Suppressor macrophage treated with lipopolysaccharide for 1 hour (primary cell): Measurements from ENCODE around the gene C19orf33.
"Not testable (repeated sequence)": the region's sequence is repeated elsewhere in the genome, so short reads cannot be mapped to it uniquely, and the experiment has no call there.

Source experiments
- DNase-seq, 3 donors: peaks; one replicate each; pipeline ENCODE4 v3.0.0-alpha.2; 2020 to 2022

The C19orf33 gene

DNA sequence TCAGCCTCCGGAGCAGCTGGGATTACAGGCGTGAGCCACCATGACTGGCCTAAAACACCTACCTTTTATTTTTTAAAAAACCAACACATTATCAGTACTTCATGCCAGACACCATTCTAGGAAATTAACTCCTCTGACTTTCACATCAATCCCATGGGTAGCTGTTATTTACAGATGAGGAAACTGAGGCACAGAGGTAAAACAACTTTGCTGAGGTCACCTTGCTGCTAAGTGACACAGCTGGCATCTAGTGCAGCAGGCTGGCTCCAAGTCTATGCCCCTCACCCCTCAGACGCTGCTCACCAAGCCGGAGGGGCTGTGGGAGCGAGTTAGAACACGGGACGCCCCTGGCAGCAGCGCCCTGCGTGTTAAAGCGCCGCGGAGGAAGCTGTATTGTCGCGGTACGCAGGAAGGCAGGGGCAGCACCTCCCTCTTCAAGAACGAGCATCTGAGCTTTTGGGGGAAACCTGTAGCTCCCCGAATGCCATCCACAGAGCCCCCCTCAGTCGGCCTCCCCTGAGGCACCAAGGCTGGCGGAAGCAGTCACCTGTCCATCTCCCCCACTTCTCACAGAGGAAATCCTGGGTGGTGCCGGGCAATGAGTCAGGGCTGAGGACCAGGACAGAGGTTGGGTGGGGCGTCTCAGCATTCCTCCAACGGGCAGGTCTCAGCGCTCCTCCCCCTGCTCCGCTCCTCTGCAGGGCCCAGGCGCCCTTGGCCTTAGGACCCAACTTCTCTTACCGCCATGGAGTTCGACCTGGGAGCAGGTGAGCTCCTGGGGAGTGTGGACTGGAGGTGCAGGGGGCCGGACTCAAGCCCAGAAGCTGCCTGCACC lies at the start of gene C19orf33:
TSS of gene C19orf33 (plus strand) at position 735 of the 835 bp plus-strand sequence. CDS start at position 746, 11 bp downstream.
- DNase-seq, result no peak

DNA sequence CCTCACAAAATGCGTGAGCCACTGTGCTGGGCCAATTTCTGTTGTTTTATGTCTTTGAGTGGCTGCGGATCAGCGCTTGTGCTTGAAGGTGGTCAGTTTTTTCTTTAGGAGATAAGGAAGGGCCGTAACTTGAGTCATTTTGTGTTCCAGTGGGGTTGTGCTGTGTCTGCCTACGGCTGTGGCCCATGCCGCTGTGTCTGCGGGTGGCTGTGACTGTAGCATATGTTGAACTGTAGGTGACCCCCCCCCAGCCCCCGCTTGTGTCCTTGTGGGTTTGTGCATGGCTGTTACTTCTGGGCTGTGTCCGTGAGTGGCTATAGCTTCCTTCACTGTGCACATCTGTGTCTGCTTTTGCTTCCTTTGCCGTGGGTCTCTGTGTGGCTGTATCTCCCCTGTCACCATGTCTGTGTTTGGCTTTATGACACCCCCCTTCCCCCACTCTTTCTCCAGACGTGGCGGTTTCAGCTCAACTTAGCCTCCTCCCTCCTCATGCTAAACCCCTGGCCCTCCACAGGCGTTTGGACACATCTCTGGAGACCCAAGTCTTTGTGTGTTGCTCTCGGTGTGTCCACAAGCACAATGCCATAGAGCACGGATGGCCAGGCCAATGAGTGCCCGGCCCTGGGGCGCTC lies 48.6 kb upstream of the C19orf33 start:
- DNase-seq, result no peak

GRCh38 chr19:38261942-38262341 lies 42.1 kb upstream of the C19orf33 start:
- not testable (repeated sequence) for DNase-seq

- DNase-seq, result no peak
These were observed 41.3 kb upstream of the C19orf33 start for GRCh38 chr19:38262585-38263268.

DNA sequence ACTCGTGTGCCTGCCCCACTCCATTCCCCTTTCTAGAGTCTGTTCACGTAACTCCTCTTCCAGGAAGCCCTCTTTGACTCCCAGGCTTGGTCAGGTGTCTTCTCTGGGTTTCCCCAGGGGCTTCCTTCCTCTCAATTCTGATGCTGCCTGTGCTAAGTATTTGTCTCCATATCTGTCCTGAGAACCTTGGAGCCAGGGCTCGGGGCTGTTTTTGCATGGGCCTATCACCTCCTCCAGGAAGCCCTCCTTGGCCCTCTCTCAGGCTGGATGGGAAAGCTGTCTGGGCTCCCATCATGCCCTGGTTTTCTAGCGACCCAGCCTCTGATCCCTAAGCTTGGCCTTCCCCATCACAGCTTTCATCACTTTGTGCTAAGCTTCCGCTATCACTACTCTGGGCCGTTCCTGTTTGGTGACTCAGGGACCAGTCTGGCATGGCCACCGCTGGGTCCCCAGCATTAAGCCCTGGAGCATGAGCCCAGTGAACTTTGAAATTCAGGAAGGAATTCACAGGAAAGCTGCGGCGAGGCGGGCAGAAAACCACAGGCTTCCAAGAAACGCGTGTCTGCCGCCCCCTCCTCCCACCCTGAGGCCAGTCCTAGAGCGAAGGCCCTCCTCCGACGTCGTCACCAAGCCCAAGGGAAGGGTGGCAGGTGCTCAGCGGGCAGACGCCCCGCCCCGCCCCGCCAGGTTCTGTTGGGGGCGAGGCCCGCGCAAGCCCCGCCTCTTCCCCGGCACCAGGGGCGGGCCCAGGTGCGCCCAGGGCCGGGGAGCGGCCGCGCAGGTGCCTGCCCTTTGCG lies 40.2 kb upstream of the C19orf33 start:
- DNase-seq, result peak; percentile 89 to 92 (median 91)

DNA sequence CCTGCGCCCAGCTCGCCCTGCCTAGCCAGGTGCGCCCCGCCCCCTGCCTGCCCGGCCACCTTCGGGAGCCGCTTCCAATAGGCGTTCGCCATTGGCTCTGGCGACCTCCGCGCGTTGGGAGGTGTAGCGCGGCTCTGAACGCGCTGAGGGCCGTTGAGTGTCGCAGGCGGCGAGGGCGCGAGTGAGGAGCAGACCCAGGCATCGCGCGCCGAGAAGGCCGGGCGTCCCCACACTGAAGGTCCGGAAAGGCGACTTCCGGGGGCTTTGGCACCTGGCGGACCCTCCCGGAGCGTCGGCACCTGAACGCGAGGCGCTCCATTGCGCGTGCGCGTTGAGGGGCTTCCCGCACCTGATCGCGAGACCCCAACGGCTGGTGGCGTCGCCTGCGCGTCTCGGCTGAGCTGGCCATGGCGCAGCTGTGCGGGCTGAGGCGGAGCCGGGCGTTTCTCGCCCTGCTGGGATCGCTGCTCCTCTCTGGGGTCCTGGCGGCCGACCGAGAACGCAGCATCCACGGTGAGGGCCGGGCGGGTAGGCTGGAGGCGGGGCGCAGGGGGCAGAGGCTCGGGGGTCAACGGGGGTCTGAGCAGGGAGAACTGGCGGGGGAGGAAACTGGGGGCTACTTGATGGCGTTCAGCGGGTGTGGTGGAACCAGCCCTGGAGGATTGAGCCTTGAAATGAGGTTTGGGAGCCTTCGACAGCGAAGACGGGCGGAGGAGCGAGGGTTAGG lies 39.4 kb upstream of the C19orf33 start, which contains the start of gene SPINT2:
TSS of gene SPINT2 (plus strand) at position 88 of the 727 bp plus-strand sequence. CDS start at position 408, 320 bp downstream.
- DNase-seq, result peak in 1 of 3 donors; percentile 38

- DNase-seq, result peak in 2 of 3 donors; percentile 26 to 28
These were observed 38.7 kb upstream of the C19orf33 start for GRCh38 chr19:38265213-38265861.

DNA sequence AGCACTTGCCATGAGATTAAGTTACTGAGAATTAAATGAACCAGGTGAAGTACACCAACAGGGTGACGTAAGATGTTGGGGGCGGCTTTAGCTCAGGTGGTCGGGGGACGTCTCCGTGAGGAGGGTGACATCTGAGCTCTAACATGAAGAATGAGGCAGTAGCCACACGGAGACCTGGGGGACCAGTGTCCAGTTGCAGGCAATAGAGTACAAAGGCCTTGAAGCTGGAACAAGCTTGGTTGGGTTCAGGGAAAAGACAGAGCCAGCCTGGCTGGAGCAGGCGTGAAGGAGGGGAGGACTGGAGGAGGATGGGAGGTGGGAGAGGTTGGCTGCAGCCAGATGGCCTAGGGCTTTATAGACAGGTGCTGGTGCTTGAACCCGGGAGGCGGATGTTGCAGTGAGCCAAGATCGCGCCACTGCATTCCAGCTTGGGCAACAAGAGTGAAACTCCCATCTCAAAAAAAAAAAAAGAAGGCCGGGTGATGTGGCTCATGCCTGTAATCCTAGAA lies 38.1 kb upstream of the C19orf33 start:
- DNase-seq, result no peak

GRCh38 chr19:38266981-38267597 lies 37.0 kb upstream of the C19orf33 start:
- DNase-seq, result no peak

GRCh38 chr19:38267761-38268483 lies 36.1 kb upstream of the C19orf33 start:
- DNase-seq, result no peak

GRCh38 chr19:38268539-38268938 lies 35.5 kb upstream of the C19orf33 start:
- DNase-seq, result no peak

DNA sequence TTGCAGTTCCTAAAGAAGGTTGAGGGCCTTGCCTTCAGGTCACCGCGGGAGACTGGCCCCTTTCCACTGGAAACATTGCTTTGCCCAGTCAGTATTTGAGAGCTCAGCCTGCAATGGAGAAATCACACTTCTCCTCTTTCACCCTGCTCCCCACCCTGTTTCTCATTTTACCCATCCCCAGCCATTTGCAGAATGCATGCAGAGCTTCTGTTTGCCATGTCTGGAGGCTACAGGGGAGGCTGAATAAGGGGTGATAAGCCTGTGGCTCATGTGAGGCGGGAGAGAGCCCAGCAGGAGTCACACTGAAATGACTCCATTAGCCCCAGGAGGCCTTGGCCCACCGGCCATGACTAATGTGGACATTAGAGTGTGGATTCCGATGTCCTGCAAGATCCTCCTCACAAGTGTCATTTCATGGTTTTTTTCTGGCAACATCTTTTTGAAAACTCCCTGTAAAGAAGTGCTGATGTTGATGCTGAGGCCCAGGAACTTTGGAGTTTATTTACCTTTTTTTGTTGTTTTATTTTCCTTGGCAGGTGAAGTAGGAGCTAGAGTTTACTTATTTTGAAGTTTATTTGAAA lies 33.4 kb upstream of the C19orf33 start:
- DNase-seq, result peak; percentile 35 to 46 (median 41)

- no peak for DNase-seq
These were observed 30.6 kb upstream of the C19orf33 start for GRCh38 chr19:38273499-38273898.

DNA sequence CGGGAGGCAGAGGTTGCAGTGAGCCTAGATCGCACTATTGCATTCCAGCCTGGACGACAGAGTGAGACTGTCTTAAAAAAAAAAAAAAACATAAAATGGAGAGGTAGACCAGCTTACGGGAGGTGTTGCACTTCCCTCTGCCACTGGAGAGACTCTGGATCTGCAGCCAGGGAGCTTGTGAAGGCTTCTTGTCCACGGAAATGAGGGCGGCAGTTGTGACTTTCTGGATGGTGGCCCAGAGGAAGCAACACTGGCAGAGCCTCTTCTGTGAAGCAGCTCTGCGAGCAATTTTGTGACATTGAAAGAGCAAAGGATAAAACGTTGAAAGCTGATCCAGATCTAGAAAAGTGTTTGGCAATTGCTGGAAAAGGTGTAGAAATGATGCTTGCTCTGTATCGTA lies 29.3 kb upstream of the C19orf33 start:
- no peak for DNase-seq

- DNase-seq, result no peak
These were observed 27.0 kb upstream of the C19orf33 start for GRCh38 chr19:38276942-38277517.

DNA sequence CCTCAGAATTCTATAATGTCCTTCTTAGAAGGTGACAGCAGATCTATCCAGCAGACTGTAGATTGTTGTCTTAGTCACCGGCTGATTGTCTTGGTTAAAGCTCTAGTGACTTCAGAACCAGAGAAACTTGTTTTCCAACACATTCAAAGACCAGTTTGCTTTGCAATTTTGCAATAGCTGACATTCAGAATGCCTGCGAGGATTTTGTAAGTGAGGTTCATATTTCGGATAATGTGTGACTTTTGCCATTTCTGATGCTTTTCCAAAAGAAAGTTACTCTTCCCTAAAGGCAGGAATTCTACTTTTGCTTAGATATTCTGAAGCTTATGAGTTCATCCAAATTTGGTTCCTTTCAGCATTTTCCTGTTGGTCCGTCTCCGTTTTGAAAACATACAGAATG lies 26.5 kb upstream of the C19orf33 start:
- no peak for DNase-seq

DNA sequence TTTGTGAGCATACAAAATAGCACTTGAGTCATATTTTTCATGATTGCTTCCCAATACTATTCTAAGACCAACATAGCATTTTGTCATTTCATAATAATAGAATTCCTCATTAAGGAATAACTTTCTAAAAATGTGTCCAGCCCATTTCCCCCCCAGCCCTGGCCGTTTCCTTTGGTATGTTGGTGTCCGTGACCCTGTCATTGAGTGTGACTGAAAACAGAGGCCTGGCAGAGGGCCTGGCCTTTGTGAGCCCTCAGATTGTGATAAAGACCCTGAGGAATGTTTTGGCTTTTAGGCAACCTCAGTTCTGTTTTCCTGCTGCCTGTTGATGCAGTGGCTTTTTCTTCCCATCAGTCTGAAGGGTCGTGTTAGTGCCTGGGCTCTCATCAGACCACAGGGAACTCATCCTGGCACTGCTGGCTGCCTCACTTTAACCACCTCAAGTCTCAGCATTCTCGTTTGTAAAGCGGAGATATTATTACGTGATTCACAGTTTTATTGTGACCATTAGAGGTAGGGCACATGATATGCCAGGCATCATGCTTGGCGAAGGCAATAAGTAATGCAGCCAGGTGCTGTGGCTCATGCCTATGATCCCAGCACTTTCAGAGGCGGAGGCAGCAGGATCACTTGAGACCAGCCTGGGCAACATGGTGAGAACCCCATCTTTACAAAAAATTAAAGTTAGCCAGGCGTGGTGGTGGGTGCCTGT lies 25.9 kb upstream of the C19orf33 start:
- DNase-seq, result no peak

GRCh38 chr19:38278751-38279150 lies 25.3 kb upstream of the C19orf33 start:
- no peak for DNase-seq
